GM21529 (cell line): ENCODE measurements around the gene CSH2.

Experiments
- ATAC-seq: cut with Tn5 transposase; IDR thresholded peaks from one replicate; pipeline ENCODE4 v1.9.1; 2021; ENCODE audit not compliant: unreplicated experiment

CSH2 gene

DNA sequence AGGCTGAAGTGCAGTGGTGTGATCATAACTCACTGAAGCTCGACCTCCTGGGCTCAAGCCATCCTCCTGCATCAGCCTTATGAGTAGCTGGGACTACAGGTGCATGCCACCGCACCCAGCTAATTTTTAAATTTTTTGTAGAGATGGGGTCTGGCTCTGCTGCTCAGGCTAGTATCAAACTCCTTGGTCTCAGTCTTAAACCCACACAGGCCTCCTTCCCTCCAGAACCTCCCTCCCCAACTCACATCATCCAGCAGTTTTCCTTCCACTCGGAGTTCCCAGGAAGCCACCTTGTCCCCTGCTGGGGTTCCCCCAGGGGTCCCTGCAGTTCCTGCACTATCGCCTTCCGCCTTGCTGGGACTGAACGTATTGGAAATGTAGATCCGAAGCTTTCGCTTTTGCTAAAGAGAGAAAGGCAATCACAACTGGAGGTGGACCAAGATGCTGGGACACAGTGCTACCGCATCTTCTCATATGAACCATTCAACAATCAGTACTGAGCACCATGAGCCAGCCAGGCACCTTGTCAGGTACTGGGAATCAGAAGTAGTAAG lies 38.2 kb downstream of the CSH2 start:
- ATAC-seq = no peak

DNA sequence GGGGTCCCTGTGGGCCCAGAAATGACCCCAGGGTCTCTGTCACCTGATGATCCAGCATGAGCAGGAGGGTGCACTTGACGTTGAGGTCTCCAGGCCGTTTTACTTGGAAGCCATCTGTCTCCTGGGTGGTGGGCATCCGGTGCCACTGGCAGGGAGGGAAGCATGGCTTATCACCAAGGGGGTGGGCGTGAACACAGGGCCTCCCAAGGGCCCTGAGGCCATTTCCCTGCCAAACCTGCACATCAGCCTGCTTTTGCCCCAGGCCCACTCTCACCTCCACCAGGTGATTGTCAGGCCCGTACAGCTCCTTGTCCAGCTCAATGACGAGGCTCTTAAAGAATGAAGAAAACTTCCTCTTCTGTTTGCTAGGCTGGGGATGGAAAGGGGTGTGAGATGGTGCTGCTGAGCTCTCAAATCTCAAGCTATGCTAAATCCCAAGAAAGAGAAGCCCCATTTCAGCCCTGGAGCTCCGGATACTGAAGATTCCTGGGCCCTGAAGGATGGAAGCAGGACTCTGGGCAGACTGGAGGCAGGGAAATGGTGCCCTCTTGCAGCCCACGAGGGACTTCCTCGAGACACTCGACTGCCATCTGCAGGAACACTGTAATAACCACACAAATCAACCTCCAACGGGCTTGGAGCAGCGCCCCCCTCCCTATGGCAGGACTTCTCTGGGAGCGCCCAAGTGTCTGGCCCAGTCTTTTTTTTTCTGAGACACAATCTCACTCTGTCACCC lies 38.9 kb downstream of the CSH2 start:
- peak; percentile 66 for ATAC-seq

GRCh38 chr17:63833741-63834373 lies 39.6 kb downstream of the CSH2 start:
- ATAC-seq = no peak

GRCh38 chr17:63833026-63833740 lies 40.3 kb downstream of the CSH2 start:
- ATAC-seq = no peak

GRCh38 chr17:63832455-63832854 lies 41.0 kb downstream of the CSH2 start:
- ATAC-seq = no peak

- no peak for ATAC-seq
These were observed 41.5 kb downstream of the CSH2 start for GRCh38 chr17:63832014-63832413.

DNA sequence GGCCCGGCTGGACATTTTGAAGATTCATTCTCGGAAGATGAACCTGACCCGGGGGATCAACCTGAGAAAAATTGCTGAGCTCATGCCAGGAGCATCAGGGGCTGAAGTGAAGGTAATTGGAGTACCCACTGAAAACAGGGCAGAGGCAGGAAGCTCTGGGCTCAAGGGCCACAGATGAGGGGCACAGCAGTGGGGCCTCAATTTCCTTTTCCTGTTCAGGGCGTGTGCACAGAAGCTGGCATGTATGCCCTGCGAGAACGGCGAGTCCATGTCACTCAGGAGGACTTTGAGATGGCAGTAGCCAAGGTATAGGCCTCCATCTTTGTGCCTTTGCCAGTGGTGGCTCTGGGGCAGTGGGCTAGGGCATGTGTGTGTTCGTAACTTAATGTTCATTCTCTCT lies 42.0 kb downstream of the CSH2 start:
- ATAC-seq = no peak

GRCh38 chr17:63830904-63831491 lies 42.5 kb downstream of the CSH2 start:
- no peak for ATAC-seq

- no peak for ATAC-seq
These were observed 43.2 kb downstream of the CSH2 start for GRCh38 chr17:63830278-63830677.

- no peak for ATAC-seq
These were observed 44.5 kb downstream of the CSH2 start for GRCh38 chr17:63828936-63829335.

GRCh38 chr17:63827801-63828221 lies 45.7 kb downstream of the CSH2 start:
- no peak for ATAC-seq

GRCh38 chr17:63827002-63827800 lies 46.3 kb downstream of the CSH2 start, which contains the start of the genes FTSJ3 and PSMC5:
FTSJ3 (minus strand) TSS chr17:63827663; CDS start chr17:63826902, 761 bp downstream.
PSMC5 (plus strand) TSS chr17:63827431; CDS start chr17:63827491, 60 bp downstream.
- ATAC-seq = peak; percentile 90

DNA sequence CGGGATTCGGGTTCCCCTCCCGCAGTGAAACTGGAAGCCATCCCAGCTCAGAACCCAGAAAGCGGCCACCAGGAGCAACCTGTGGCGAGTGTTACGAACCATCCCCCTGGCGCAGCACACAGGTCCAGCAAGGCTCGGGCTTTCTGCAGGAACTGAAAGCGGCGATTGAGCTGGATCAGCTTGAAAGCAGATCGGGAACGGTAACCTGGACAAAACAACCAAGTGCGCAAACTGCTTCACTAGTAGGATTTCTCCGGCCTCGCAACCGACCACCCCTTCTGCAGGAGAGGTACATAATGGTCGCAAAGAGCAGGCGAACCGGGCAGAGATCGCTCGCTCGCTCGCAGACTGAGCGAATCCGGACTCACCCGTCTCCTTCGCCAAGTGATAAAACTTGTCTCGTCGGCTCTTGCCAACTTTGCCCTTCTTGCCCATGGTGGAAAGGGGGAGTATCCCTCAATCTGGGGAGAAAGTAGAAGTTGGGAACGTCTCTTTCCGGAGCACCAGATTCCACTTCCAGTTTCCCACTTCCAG lies 46.9 kb downstream of the CSH2 start:
- ATAC-seq = no peak

GRCh38 chr17:63824362-63824761 lies 49.1 kb downstream of the CSH2 start:
- no peak for ATAC-seq

DNA sequence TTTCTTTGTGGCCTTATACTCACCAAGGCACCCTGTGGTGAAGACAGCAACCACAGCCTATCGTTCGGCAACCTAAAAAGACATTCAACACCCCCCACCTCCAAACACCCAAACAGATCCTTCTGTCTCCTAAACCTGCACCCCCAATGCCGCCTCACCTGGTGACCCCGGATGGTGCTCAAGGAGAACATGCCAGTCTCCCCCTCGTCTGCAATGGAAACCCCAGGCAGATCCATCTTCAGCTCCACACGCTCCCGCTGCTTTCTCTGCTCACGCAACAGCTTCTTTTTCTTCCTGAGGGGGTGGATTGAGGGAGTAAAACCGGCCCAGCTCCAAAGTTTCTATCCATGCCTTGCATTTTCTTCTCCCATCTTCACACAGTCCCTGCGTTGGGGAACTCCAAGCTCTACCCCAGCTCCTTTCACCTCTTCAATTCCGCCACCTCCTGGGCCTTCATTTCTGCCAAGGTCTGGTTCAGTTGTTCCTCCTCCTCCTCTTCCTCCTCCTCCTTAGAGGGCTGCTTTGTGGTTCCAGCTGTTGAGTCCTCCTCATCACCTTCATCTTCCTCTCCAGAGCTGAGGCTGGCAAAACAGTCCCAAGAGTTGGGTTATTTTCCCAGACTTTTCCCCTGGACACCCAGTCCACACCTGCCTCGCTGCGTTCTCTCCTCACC lies 49.7 kb downstream of the CSH2 start:
- no peak for ATAC-seq

DNA sequence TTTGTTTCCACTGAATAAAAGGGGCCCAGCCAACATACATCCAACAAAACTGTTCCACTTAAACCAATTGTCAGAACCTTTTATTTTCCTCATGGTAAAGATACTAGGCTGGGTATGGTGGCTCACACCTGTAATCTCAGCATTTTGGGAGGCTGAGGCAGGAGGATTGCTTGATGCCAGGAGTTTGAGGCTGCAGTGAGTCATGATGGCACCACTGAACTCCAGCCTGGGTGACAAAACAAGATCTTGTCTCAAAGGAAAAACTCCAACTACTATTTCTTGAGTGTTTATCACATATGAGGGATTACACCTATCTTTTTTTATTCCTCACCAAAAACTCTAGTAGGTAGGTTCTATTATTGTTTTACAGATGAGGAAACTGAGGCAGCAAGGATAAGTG lies 50.9 kb downstream of the CSH2 start:
- ATAC-seq = no peak
